Small intestine (tissue), 7 donors: ENCODE results near the gene STARD9. TPM values are rescaled to one million over a fixed set of nuclear protein-coding genes. Genes with fewer than 3 reads are reported as not detected.

Experiments
- DNase-seq, 2 donors: peaks; one replicate each; pipeline versions ENCODE4 v3.0.0 to v3.0.0-alpha.2; 2013
- FAIRE-seq: peaks from 2 replicates; lab custom pipeline; 2012; peaks lifted over from hg19 to GRCh38; lab: Jason Lieb, UNC
- H3K27ac ChIP-seq, 3 donors: one replicate each; pipeline ENCODE4 v1.5.1; 2013; ENCODE audit warnings: low read length in 2 of 3, mild to moderate bottlenecking in 2 of 3, control low read depth in 1 of 3, inconsistent platforms in 1 of 3, low read depth in 1 of 3, moderate library complexity in 1 of 3
- H3K27me3 ChIP-seq, 3 donors: one replicate each; pipeline ENCODE4 v1.6.1; 2013; ENCODE audit warnings: low read length in 3 of 3, inconsistent platforms in 1 of 3; ENCODE audit not compliant: control insufficient read depth in 3 of 3, insufficient read depth in 3 of 3
- H3K36me3 ChIP-seq, 3 donors: one replicate each; pipeline ENCODE4 v1.6.1; 2013; ENCODE audit warnings: low read length in 3 of 3, inconsistent platforms in 1 of 3, low read depth in 1 of 3, mild to moderate bottlenecking in 1 of 3, moderate library complexity in 1 of 3; ENCODE audit not compliant: control insufficient read depth in 3 of 3, insufficient read depth in 2 of 3
- H3K4me1 ChIP-seq, 3 donors: one replicate each; pipeline ENCODE4 v1.6.1; 2013; ENCODE audit warnings: low read length in 2 of 3, inconsistent platforms in 1 of 3, low read depth in 1 of 3, mild to moderate bottlenecking in 1 of 3, moderate library complexity in 1 of 3; ENCODE audit not compliant: control insufficient read depth in 3 of 3, insufficient read depth in 2 of 3
- H3K4me3 ChIP-seq, 3 donors: one replicate each; pipeline ENCODE4 v1.5.1; 2013; ENCODE audit warnings: low read length in 3 of 3, control low read depth in 1 of 3, inconsistent platforms in 1 of 3, low read depth in 1 of 3, mild to moderate bottlenecking in 1 of 3, moderate library complexity in 1 of 3
- H3K9me3 ChIP-seq, 2 donors: one replicate each; pipeline ENCODE4 v1.6.1; 2013; ENCODE audit warnings: low read depth in 1 of 2, low read length in 1 of 2; ENCODE audit not compliant: control insufficient read depth in 2 of 2, insufficient read depth in 1 of 2
- WGBS, 3 donors: extraction: QIAGEN DNeasy Blood & Tissue Kit; methylation state at CpG; one replicate each; pipeline ENCODE4 v1.1.7; 2013; 5-methylcytosine and 5-hydroxymethylcytosine counted together
- polyA plus RNA-seq, 4 donors: library from polyadenylated mRNA; stranded (reverse) in 3 of 4; unstranded in 1 of 4; fragments of 200-250 nt in 3 of 4; fragments of 120-200 nt in 1 of 4; gene quantifications; one replicate each; pipeline versions ENCODE4 v1.2.1 to v1.2.3, GENCODE V29; 2013
- donor health status: healthy with polysubstance abuse.
- donor health status: control.
- donor health status: control.
- donor health status: Bipolar disorder and iron deficiency.
- donor health status: healthy.

Gene STARD9
- polyA plus RNA-seq, 4 donors: under 0.01 to 5.0 (median 1.9) TPM

DNA sequence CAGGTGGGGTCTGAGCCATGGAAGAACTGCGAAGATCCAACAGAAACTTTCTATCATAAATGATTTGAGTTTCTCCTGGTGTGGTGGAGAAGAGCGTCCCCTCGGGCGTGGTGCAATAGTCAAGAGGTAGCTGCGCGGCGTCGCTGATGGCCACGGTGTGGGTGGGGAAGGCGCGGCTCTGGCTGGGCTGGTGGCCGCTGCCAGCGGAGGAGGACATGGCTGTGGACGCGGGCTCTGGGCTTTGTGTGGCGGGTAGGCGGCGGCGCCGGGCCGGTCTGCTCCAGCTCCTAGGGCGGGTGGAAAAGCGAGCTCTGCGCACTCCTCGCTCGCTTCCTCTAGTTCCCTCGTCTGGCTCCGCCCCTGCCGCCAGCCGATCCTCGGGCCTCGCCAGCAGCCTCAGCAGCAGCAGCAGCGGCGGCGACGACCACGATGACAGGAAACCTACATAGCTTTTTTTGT is 5.9 kb downstream of the STARD9 start:
- 1% methylated on average over 31 to 37 of the region's 37 CpGs for WGBS, 3 donors
- no peak for FAIRE-seq
- Histone ChIP-seq H3K36me3 (no peaks in the 10 kb centered on the region), H3K4me3 (peak overlapping the region; percentile 44 to 55 (median 48)), H3K27ac (peak overlapping the region; percentile 53 to 85 (median 74)), H3K4me1 (peaks cover 2 to 16% (median 14%) of the 10 kb centered on the region in 3 donors), H3K27me3 (peaks cover 0 to 33% (median 0%) of the 10 kb centered on the region in 3 donors), H3K9me3 (no peaks in the 10 kb centered on the region)
- peak; percentile 79 to 88 for DNase-seq

DNA sequence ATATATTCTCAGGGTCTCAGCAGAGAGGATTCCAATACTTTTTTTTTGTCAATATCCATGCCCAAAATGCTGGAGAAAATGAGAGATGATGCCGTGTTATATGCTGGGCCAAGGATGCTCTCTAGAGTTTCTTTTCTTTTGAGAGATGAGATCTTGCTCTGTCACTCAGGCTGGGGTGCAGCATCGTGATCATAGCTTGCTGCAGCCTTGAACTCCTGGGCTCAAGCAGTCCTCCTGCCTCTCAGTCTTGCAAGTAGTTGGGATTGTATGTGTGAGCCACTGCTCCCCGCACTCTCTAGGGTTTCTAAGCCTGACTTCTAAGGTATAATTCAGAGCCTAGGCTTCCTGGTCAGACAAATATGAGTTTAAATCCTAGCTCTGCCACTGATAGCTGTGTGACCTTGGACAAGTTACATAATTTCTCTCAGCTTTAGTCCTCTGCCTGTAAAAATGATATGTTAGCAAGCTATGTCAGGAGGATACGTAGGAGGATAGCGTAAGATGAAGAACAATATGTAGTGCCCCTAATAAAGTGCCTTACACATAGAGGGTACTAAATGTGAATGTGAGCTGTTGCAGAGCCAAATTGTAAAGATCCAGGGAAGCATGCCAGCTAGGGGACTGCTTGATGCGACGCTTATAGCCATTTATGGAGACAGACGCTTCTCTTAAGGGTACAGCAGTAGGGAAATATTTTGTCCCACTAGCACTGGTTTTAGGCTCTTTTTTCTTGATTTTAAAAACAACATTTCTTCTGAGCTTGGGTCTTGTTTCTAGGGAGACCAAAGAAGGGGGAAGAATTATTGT is 7.4 kb downstream of the STARD9 start:
- DNase-seq: no peak
- no peak for FAIRE-seq
- Histone ChIP-seq H3K36me3 (no peaks in the 10 kb centered on the region), H3K27me3 (peaks cover 0 to 22% (median 0%) of the 10 kb centered on the region in 3 donors), H3K4me3 (no peak overlapping the region), H3K9me3 (no peaks in the 10 kb centered on the region), H3K4me1 (peaks cover 2 to 16% (median 11%) of the 10 kb centered on the region in 3 donors), H3K27ac (peak overlapping the region in 1 of 3 donors; percentile 6)
- 79 to 92% (median 88%) methylated on average over 8 of the region's 8 CpGs for WGBS, 3 donors

DNA sequence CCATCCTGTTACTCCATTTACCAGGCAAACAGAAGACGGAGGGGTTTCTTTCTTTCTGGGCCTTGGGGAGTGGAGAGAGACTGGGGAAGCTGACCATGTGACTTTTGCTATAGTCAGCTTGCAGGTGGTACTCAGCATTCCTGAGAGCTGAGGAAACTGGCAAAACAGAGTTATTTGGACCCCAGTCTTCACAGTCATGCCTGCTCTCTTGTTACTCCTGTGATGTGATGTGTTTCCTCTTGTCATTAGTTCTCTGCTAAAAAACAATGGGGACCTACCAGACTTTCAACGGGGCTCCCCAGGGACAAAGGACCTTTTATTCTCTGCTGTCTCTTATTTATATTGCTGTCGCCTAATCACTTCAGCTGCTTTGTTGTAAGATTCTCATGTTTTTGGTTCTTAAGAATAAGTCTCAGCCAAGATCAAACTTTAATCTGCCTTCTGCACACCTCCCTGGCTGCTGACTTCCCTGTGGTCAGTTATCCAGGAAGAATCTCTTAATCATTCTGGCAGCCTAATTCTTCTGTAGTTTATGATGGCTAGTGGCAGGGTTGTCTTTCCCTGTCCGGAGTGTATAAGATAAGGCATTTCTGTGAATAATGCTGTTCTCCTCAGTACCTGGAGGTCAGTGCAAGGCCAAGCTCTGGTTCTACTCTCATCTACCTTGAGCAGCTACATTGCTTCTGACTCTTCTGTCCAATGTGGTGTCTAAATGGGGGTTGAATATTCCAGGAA is 8.8 kb downstream of the STARD9 start:
- WGBS, 3 donors: 25 to 36% (median 35%) methylated on average over 4 of the region's 4 CpGs
- no peak overlapping the region for H3K27ac ChIP-seq
- DNase-seq (no peak), FAIRE-seq (no peak)
- H3K4me1 ChIP-seq: peaks cover 2 to 16% (median 11%) of the 10 kb centered on the region in 3 donors
- H3K27me3 ChIP-seq: peaks cover 0 to 18% (median 0%) of the 10 kb centered on the region in 3 donors
- no peaks in the 10 kb centered on the region for H3K36me3 ChIP-seq
- no peaks in the 10 kb centered on the region for H3K9me3 ChIP-seq
- no peak overlapping the region for H3K4me3 ChIP-seq

DNA sequence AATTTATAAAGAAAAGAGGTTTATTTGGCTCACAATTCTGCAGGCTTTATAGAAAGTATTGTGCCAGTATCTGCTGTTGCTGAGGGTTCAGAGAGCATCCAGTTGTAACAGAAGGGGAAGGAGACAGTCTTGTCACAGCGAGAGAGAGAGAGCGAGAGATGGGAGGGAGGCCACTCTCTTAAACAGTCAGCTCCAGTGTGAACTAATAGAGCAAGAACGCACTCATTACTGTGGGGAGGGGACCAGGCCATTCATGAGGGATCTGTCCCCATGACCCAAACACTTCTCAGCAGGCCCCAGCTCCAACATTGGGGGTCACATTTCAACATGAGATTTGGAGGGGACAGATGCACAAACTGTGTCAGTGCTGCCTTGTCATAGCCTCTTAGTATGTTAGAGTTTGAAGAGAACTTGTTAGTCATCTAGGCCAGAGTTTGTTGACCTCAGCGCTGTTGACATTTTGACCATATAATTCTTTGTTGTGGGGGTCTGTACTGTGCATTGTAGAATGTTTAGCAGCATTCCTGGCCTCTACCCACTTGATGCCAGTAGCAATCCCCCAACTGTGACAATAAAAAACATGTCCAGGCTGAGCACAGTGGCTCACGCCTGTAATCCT is 15.3 kb downstream of the STARD9 start:
- DNase-seq (no peak), FAIRE-seq (no peak)
- no peaks in the 10 kb centered on the region for H3K27me3 ChIP-seq
- peaks cover 0 to 3% (median 0%) of the 10 kb centered on the region in 3 donors for H3K4me1 ChIP-seq
- H3K27ac ChIP-seq: no peak overlapping the region
- WGBS, 3 donors: 94 to 100% (median 95%) methylated on average over 5 of the region's 5 CpGs
- H3K4me3 ChIP-seq: no peak overlapping the region
- no peaks in the 10 kb centered on the region for H3K36me3 ChIP-seq
- H3K9me3 ChIP-seq: no peaks in the 10 kb centered on the region

- FAIRE-seq (no peak), DNase-seq (peak; percentile 38 to 45)
- Histone ChIP-seq H3K27me3 (no peaks in the 10 kb centered on the region), H3K9me3 (no peaks in the 10 kb centered on the region), H3K27ac (no peak overlapping the region), H3K36me3 (no peaks in the 10 kb centered on the region), H3K4me1 (peaks cover 0 to 7% (median 0%) of the 10 kb centered on the region in 3 donors), H3K4me3 (no peak overlapping the region)
- 58 to 71% (median 70%) methylated on average over 10 of the region's 10 CpGs for WGBS, 3 donors
Measured at GRCh38 chr15:42591238-42591934, 16.0 kb downstream of the STARD9 start.

- H3K4me3 ChIP-seq: no peak overlapping the region
- DNase-seq (no peak), FAIRE-seq (no peak)
- H3K4me1 ChIP-seq: peaks cover 0 to 7% (median 0%) of the 10 kb centered on the region in 3 donors
- no peaks in the 10 kb centered on the region for H3K27me3 ChIP-seq
- 73 to 79% (median 79%) methylated on average over 3 of the region's 3 CpGs for WGBS, 3 donors
- no peaks in the 10 kb centered on the region for H3K36me3 ChIP-seq
- peak overlapping the region in 2 of 3 donors; percentile 52 to 78 for H3K27ac ChIP-seq
- no peaks in the 10 kb centered on the region for H3K9me3 ChIP-seq
Measured at GRCh38 chr15:42592716-42593115, 17.3 kb downstream of the STARD9 start.

DNA sequence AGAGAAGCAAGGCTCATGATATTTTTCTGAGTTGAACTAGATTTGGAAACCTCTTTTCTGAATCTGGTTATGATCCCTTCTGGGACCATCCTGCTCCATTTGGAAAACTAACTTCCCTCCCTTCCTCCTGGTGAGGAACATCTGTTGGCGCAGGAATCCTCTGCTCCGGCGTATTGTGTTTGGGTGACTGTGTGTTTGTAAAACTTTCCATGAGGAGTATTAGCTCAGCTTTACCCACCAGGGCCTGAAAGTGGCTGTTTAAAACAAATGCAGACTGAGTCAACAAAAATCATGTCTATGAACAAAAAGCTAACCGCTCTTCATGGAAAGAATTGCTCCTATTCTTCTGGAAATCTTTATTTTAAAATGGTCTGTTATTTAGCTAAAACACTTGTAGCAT is 17.7 kb downstream of the STARD9 start:
- no peaks in the 10 kb centered on the region for H3K36me3 ChIP-seq
- H3K27me3 ChIP-seq: no peaks in the 10 kb centered on the region
- H3K27ac ChIP-seq: peak overlapping the region in 2 of 3 donors; percentile 52 to 78
- peaks cover 0 to 7% (median 0%) of the 10 kb centered on the region in 3 donors for H3K4me1 ChIP-seq
- WGBS, 3 donors: 61 to 91% (median 90%) methylated on average over 4 of the region's 4 CpGs
- no peaks in the 10 kb centered on the region for H3K9me3 ChIP-seq
- no peak for FAIRE-seq
- H3K4me3 ChIP-seq: no peak overlapping the region
- no peak for DNase-seq
